Astrocyte (in vitro differentiated cells and primary cell): ENCODE data around the gene AANAT.

Experiments used
- EZH2 ChIP-seq: IDR thresholded peaks from 2 replicates; pipeline ENCODE4 v1.6.1; 2012; ENCODE audit warnings: mild to moderate bottlenecking, low read length, inconsistent platforms; ENCODE audit not compliant: insufficient read depth
- TF ChIP-seq, protein P1 (sequence below): IDR thresholded peaks from 2 replicates; pipeline ENCODE4 v1.5.1; 2011; ENCODE audit warnings: low read depth, mild to moderate bottlenecking, inconsistent platforms, low read length, moderate library complexity; ENCODE audit not compliant: insufficient read depth

- TF ChIP-seq EZH2 = no peak
- TF ChIP-seq, protein P1, sequence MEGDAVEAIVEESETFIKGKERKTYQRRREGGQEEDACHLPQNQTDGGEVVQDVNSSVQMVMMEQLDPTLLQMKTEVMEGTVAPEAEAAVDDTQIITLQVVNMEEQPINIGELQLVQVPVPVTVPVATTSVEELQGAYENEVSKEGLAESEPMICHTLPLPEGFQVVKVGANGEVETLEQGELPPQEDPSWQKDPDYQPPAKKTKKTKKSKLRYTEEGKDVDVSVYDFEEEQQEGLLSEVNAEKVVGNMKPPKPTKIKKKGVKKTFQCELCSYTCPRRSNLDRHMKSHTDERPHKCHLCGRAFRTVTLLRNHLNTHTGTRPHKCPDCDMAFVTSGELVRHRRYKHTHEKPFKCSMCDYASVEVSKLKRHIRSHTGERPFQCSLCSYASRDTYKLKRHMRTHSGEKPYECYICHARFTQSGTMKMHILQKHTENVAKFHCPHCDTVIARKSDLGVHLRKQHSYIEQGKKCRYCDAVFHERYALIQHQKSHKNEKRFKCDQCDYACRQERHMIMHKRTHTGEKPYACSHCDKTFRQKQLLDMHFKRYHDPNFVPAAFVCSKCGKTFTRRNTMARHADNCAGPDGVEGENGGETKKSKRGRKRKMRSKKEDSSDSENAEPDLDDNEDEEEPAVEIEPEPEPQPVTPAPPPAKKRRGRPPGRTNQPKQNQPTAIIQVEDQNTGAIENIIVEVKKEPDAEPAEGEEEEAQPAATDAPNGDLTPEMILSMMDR = no peak
Measured at GRCh38 chr17:76477576-76477975, 10.2 kb downstream of the AANAT start.
